Left renal cortex interstitium (tissue), 4 donors: ENCODE measurements around the gene LY86. TPM values are rescaled to one million over a fixed set of nuclear protein-coding genes. Genes with fewer than 3 reads are reported as not detected.
"Not testable (repeated sequence)": the region's sequence is repeated elsewhere in the genome, so short reads cannot be mapped to it uniquely, and the experiment has no call there.

Experiments
- DNase-seq, 4 donors: peaks; one replicate each; pipeline ENCODE4 v3.0.0-alpha.2; 2013; ENCODE audit warnings: low read depth in 4 of 4, low spot score in 2 of 4, missing footprints in 1 of 4
- polyA plus RNA-seq, 4 donors: library from polyadenylated mRNA; unstranded; fragments of 120-200 nt; gene quantifications; one replicate each; pipeline ENCODE4 v1.2.1, GENCODE V29; 2013; ENCODE audit not compliant: insufficient read length in 4 of 4

Gene LY86
- polyA plus RNA-seq, 4 donors, result 1.1 to 1.7 (median 1.5) TPM

DNA sequence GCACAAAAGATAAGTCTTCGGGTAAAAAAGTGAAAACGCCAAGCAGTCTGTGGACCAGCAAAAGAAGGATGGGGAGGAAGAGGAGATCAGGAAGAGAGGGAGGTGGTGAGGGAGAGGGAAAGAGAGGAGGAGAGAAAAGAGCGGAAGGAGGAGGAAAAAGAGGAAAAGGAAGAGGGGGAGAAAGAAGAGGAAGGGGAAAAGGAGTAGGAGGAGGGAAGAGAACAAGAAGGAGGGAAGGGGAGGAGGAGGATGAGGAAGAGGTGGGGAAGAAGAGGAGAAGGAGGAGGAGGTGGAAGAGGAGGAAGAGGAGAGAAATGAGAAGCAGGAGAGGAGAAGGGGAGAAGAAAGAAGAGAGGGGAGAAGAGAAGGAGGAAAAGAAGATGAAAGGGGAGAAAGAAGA lies 6.5 kb downstream of the LY86 start:
- DNase-seq, result no peak

DNA sequence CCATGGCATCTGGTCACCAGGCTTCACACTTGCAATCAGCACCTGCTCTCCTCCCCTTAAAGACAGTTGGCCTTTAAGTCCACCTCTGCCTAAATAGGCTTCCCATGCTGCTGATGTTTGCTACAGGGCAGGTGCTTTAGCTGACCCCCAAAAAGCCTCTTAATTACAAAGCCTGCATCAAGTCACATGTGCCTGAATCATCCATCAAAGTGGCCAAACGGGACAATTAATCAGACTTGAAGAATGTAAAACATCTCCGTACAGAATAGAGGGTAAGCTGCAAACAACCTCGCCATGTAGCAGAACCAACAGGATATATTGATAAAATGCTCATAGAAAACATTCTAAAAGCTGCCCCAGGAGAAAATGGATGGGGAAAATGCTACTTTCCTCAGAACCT lies 7.4 kb downstream of the LY86 start:
- no peak for DNase-seq

DNA sequence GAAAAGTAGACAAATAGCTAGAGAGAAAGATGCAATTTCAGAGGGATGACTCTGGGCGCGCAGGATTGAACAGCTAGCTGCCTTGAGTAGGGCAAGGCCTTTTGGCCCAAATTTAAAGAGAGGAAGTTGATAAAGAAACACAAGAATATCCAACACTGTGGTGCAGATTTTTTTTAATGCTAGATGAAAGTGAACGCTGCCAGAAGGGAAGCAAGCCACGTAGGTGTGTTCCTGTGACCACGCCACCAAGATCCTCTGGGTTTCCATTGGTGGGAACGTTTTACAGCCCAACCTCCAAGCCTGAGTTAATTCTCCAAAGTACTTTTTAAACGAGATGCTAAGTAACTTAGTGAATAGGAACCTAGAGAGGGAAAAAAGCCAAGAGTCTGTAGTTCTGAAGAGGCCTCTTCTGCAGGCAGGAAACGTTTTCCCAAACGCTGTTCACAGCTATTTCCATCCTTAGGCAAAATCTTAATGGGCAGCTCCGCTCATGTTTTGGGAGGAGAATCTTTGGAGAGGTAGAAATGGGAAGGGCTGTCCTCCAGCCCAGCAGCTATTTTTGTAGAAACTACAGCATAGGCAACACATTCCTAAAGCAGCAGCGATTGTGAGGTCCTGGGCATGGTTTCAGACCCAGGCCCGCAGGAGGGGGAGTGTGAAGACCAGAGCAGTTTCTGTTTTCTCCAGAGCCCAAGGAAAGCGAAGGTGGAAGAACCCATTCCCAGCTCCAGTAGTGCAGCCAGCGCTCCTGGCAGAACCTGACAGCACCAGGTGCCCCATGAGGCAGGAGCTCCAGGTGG lies 8.2 kb downstream of the LY86 start:
- no peak for DNase-seq

DNA sequence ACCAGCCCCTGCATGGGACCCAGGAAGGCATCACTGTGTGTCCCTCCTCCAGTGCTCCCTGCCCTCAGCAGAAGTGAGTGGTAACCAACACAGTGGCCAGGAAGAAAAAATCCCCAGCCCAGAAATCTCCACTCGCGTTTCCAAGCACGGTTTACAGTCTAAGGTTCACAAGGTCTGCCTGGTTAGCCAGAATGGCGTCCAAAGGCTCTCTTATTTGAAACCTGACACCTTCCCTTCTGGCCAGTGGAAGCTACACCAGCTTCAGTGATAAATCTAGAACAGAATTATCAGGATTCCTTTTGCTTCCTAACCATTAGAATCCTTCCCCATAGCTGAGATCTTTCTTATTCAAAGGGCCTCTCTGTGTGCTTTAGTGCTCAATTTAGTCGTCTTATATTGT lies 9.2 kb downstream of the LY86 start:
- DNase-seq, result no peak

DNA sequence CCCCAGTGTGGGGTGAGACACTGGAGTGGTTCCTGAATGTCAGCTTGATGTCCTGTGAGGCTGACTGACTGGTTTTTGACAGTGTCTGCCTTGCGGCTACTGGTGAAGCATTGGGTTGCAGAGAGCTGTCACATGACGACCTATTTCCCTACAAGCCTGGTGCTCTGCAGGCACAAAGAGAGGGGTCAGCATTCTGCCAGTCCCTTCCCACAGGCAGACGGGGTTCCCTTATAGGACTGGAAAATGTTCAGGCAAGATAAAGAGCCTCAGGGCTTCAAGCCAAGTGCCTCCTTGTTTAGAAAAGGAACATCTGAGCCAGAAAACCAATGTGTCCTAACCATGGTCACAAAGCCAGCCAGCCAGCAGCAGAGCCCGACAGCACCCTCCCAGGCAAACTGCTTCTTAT lies 11.0 kb downstream of the LY86 start:
- no peak for DNase-seq

DNA sequence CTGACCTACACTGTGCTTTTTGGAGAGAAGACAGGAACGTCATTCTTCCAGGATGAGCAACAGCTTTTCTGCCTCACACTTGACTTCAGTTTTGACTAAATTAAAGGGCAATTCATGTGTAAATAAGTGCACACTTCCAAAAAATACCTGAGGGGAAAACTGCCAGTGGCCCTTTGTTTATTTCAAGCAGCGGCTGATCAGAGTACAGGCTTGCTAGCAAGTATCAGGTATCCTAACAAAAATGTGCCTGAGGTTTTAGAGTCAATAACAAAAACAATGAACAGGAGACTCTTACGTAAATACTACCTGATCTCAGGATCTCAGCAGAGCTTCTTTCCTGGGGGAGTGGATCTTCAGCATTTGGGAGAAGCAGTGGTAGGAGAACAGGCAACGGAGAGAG lies 12.4 kb downstream of the LY86 start:
- no peak for DNase-seq

DNA sequence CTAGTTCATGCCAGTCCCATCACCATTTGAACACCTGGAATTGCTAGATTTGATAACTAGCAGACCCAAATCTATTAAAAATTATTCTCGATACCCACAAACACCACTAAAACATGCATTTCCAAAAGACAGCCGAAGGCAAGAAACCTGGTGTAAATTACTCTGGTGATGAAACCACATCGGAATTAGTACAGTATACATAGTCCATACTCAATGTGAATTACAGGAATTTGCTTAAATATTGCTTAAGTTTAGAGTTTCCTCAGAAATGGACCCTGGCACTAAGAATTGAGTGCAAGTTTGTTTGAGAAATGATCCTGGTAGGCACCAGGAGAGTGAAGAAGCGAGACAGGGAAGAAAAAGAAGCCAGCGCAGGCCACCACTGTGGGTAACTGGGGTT lies 13.7 kb downstream of the LY86 start:
- no peak for DNase-seq

DNA sequence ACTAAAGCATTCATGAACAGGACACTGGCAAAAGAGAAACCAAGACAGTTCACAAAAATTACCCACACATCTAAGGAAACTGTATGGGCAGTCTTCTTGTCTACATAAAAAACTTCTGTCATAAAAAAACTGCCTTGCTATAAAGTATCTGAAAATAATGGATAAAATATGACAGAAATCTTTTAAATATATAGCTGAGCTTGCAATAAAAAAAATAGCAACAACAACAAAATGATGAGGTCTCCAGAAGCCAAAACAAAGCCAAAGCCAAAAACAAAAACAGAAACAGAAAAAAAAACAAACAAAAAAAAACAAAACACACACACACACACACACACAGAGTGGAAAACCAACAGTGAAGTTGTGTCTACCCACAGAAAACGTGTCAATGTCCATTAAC lies 14.8 kb downstream of the LY86 start:
- no peak for DNase-seq

DNA sequence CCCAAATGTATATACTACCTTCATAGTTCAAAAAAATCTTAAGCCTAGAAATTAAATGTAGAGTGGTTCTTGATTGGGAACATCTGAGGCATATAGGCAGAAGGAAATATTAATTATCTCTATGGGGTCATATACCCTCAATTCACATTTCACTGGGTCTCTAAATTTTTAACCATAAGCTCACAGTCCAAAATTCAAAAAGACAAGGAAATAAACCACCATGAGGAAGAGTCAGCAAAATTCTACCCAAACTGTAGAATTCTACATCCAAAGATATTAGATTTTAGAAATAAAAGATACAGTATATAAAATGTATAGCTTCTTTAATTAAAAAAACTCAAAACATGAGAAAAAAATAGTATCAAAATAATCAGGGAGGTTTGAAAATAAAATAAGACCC lies 15.5 kb downstream of the LY86 start:
- no peak for DNase-seq

DNA sequence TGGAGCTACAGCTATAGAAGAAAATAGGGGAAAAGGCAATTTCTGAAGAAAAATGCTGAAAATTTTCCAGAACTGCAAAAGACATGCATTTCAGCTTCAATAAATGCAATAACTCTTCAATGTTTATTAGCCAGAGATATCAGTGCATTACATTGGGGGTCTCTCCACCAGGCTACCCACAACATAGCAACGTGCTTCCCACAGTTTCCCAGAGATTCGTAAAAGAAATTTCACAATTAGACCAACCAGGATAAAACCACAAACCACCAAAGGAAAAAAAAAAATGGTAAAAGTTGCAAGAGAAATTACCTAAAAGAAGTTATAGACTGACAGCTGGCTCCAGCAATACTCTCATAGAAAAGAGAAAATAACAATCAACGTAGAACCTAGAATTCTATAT lies 16.0 kb downstream of the LY86 start:
- DNase-seq, result no peak

DNA sequence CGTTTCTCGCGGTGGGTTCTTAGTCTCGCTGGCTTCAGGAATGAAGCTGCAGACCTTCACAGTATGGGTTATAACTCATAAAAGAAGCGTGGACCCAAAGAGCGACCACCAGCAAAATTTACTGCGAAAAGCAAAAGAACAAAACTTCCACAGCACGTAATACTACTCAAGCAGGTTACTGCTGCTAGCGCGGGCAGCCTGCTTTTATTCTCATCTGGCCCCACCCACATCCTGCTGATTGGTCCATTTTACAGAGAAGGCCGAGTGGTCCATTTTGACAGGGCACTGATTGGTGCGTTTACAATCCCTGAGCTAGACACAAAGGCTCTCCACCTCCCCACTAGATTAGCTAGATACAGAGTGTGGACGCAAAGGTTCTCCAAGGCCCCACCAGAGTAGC lies 17.4 kb downstream of the LY86 start:
- no peak for DNase-seq

DNA sequence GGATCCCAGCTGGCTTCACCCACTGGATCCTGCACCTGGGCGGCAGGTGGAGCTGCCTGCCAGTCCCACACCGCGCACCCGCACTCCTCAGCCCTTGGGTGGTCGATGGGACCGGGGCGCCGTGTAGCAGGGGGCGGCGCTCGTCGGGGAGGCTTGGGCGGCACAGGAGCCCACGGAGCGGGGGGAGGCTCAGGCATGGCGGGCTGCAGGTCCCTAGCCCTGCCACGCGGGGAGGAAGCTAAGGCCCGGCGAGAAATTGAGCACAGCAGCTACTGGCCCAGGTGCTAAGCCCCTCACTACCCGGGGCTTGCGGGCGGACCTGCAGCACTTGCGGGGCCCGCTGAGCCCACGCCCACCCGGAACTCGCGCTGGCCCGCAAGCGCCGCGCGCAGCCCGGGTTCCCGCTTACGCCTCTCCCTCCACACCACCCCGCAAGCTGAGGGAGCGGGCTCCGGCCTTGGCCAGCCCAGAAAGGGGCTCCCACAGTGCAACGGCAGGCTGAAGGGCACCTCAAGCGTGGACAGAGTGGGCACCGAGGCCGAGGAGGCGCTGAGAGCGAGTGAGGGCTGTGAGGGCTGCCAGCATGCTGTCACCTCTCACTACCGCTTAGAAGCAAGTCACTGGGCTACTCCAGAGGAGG lies 18.0 kb downstream of the LY86 start:
- DNase-seq, result not testable (repeated sequence)

DNA sequence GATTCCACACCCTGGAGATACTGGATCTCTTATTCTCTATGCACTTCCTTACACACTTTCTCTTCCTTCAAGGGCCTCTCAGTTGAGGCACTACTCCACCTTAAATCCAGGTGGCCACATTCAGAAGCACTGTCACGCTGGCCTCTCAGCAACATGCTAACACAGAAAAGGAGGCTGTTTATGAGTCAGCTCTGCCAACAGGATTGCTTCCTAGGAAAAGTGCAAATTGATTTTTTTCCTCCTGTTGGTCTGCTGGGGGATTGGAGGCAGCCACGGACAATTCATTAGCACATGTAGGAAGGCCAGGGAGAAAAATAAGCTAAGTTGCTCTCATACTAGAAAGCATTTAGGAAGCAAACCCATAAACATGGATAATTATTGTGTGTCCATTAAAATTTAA lies 20.9 kb downstream of the LY86 start:
- DNase-seq, result no peak

DNA sequence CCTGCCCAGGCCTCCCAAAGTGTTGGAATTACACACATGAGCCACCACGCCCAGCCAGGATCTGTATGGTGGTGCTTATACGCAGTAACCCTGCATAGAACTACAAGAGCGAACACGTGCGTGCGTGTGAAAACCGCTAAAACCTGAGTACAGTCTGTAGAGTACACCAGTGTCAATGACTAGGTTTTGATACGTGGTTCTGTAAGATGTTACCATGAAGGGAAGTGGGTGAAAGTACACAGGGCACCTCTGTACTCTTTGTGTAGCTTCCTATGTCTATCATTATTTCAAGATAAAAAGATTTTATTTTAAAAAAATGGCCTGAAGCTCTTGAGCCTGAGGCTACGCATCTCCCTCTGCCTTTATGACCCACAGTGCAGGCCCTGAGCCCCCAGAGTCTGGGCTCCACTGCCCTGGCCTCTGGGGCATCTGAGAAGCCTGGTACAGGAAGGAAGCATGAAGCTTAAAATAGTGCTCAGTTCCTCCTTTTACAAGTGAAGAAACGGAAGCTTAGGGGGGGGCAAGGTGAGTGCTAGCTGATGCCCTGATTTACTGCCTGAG lies 21.6 kb downstream of the LY86 start:
- no peak for DNase-seq

DNA sequence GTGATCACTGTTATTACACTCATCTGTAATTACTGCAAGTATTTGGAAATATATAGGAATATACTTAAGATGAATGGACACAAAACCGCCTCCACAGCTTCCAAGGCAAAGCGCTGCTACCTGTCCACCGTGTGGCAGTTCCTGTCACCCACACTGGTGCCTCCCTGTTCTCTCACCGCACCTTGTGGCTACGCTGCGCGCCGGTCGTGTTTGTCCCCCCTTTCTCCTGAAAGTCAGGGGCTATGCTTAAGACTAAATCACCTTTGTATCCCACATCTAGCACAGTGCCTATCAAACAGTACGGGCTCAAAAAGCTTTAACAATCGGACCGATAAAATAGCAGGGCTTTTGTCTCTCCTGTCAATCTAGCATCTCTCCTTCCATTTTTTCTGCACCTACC lies 23.0 kb downstream of the LY86 start:
- DNase-seq, result no peak

DNA sequence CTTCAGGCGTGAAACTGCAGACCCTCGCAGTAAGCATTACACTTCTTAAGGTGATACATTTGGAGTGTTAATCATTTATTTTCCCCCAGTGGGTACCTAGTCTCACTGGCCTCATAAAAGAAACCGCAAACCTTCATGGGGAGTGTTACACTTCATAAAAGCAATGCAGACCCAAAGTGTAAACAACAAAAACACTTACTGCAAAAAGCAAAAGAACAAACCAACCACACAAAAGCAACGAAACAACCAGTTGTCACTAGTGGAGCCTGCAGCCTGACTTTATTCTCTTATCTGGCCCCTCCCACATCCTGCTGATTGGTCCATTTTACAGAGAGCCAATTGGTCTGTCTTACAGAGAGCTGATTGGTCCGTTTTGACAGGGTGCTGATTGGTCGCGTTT lies 23.8 kb downstream of the LY86 start:
- DNase-seq, result no peak

DNA sequence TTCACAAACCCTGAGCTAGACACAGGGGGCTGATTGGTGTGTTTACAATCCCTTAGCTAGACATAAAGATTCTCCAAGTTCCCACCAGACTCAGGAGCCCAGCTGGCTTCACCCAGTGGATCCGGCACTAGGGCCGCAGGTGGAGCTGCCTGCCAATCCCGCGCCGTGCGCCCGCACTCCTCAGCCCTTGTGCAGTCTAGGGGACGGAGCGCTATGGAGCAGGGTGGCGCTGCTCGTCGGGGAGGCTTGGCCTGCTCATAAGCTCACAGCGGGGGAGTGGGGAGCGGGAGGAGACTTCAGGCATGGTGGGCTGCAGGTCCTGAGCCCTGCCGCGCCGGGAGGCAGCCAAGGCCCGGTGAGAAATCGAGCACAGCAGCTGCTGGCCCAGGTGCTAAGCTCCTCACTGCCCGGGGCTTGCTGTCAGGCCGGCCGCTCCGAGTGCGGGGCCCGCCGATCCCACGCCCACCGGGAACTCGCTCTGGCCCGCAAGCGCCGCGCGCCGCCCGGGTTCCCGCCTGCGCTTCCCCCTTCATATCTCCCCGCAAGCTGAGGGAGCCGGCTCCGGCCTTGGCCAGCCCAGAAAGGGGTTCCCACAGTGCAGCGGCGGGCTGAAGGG lies 24.7 kb downstream of the LY86 start:
- not testable (repeated sequence) for DNase-seq

DNA sequence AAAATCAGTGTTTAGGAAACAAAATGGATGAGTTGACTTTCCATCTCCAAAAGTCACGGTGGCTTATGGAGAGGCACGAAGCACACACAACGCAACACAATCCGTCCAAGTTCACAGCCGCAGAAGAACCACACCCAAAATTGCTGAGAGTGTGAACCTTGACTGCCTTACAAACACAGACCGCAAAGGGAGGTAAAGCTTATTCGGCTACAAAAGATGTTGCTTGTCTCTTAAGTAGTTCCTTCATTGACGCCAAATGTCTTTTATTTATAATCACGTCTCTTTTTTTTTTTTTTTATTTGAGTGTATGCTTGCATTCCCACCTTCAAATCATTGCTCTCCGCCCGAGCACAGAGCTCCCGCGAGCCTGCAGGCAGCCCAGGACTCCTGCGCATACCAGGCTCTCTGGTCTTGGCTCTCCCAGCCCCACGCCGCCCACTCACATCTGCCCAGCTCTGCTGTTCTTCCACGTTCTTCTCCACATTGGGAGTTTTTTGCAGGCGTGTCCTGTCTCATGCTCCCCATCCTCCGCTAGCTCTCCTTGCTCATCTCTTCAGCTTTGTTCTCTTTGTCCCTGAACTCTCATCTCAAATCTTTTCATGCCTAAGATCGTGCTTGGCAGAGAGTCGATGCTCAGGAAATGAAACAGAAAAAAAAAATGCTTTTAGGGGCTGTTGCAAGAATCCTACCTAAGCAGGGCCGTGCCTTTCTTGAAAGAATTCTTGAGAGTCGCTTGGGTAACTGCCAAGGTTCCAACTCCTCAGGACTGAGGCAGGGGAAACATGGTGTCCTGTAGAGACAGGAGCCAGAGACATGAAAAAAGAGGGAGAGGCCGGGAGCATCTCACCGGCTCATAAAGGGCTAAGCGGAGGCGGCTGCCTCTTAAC lies 25.8 kb downstream of the LY86 start:
- no peak for DNase-seq

DNA sequence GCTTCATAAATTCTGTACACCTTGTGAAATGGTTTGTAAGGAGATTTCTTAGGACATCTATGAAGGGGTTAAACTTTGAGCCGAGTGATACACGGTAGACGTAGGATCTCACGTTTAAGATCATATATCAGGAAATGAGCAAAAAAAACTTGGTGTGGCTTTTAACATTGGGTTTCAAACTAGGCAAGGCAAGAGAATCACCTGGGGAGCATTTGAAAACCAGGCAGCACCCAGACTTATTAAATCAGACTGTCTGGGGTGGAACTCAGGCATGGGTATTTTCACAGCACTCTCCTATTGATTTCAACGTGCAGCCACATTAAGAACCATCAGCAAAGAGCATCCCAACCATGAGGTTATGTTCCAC lies 26.4 kb downstream of the LY86 start:
- no peak for DNase-seq

DNA sequence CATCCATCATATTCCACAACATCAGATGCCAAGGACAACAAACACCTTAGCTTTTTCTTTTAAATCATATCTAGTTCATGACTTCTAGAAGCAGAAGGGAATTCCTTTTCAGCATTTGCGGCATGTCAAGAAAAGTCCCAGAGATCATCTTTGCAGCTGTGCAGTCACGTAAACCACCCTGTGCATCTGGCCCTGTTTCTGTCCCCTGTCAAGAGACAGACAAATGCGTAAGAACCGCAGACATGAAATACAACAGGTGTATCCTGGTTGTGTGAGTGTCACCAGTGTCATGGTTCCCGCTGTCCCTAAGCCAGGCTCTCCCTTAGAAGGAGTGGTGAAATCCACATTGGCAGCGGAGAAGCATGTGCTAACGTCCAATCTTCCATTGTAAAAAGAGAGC lies 28.1 kb downstream of the LY86 start:
- no peak for DNase-seq
